ENCODE results near the gene GAREM1.

The GAREM1 gene

DNA sequence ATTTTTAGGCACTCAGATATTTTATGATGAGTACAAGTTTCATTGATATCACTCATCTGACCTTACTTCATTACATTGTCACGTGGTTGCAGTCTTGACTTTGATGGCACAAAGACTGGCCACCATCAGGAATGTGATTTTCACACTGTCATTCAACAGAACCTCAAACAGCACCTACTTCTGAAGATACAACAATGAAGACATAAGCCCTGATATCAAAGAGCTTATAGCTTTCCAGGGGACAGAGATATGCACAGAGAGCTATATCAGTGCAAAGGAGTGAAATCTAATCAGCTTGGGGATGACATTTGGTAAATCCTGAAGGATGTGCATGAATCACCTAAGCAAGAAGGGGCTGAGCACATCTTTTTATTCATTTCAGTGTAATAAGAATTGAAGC lies 208.6 kb downstream of the GAREM1 start:
- no peak overlapping the region for H3K4me3 ChIP-seq (ENCODE audit: control insufficient read depth, low read depth, low read length)
- TF ChIP-seq, protein P1, sequence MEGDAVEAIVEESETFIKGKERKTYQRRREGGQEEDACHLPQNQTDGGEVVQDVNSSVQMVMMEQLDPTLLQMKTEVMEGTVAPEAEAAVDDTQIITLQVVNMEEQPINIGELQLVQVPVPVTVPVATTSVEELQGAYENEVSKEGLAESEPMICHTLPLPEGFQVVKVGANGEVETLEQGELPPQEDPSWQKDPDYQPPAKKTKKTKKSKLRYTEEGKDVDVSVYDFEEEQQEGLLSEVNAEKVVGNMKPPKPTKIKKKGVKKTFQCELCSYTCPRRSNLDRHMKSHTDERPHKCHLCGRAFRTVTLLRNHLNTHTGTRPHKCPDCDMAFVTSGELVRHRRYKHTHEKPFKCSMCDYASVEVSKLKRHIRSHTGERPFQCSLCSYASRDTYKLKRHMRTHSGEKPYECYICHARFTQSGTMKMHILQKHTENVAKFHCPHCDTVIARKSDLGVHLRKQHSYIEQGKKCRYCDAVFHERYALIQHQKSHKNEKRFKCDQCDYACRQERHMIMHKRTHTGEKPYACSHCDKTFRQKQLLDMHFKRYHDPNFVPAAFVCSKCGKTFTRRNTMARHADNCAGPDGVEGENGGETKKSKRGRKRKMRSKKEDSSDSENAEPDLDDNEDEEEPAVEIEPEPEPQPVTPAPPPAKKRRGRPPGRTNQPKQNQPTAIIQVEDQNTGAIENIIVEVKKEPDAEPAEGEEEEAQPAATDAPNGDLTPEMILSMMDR (conservative IDR thresholded peaks at IDR 0.05; ENCODE audit: control insufficient read depth, insufficient read depth, low read depth, low read length), result no peak
- no peak for DNase-seq (ENCODE audit: low read depth)

GRCh38 chr18:32261003-32261402 lies 209.7 kb downstream of the GAREM1 start:
- TF ChIP-seq, protein P1 (conservative IDR thresholded peaks at IDR 0.05; ENCODE audit: control insufficient read depth, insufficient read depth, low read depth, low read length), result peak; percentile 25
- no peak for DNase-seq (ENCODE audit: low read depth)
- H3K4me3 ChIP-seq (ENCODE audit: control insufficient read depth, low read depth, low read length), result no peak overlapping the region

DNA sequence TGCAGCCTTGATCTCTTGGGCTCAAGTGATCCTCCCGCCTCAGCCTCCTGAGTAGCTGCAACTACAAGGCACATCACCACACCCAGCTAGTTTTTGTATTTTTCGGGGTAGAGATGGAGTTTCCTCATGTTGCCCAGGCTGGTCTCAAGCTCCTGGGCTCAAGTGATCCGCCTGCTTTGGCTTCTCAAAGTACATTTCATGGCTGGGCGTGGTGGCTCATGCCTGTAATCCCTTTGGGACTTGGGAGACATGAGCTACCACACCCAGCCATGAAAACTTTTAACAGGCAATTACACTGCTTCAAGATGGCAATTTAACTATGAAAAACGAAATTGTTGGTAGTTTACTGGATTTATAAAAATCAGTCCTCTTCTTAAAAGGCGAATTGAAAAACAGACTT lies 211.1 kb downstream of the GAREM1 start:
- TF ChIP-seq, protein P1 (conservative IDR thresholded peaks at IDR 0.05; ENCODE audit: control insufficient read depth, insufficient read depth, low read depth, low read length), result no peak
- no peak for DNase-seq (ENCODE audit: low read depth)
- no peak overlapping the region for H3K4me3 ChIP-seq (ENCODE audit: control insufficient read depth, low read depth, low read length)

GRCh38 chr18:32258558-32259204 lies 212.0 kb downstream of the GAREM1 start:
- no peak overlapping the region for H3K4me3 ChIP-seq (ENCODE audit: control insufficient read depth, low read depth, low read length)
- TF ChIP-seq, protein P1 (conservative IDR thresholded peaks at IDR 0.05; ENCODE audit: control insufficient read depth, insufficient read depth, low read depth, low read length), result no peak
- DNase-seq (ENCODE audit: low read depth), result no peak

DNA sequence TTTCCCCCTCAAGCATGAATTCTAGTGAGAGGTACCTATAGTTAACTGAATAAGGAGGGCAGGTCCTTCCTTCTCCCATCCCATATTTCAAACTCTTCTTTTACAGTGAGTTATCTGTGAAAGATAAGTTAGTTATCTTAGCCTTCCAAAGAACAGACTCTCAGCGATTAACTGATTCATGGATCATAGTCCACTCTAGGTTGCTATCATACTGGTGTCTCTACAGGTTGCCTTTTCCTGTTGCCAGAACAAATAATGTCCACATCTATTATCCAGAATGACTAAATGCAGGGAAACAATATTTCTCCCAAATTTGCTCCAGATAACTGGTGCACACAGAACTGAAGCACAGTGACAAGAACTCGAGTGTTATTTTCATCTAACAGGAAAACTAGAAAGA lies 212.5 kb downstream of the GAREM1 start:
- H3K4me3 ChIP-seq (ENCODE audit: control insufficient read depth, low read depth, low read length), result no peak overlapping the region
- DNase-seq (ENCODE audit: low read depth), result no peak
- TF ChIP-seq, protein P1 (conservative IDR thresholded peaks at IDR 0.05; ENCODE audit: control insufficient read depth, insufficient read depth, low read depth, low read length), result no peak

DNA sequence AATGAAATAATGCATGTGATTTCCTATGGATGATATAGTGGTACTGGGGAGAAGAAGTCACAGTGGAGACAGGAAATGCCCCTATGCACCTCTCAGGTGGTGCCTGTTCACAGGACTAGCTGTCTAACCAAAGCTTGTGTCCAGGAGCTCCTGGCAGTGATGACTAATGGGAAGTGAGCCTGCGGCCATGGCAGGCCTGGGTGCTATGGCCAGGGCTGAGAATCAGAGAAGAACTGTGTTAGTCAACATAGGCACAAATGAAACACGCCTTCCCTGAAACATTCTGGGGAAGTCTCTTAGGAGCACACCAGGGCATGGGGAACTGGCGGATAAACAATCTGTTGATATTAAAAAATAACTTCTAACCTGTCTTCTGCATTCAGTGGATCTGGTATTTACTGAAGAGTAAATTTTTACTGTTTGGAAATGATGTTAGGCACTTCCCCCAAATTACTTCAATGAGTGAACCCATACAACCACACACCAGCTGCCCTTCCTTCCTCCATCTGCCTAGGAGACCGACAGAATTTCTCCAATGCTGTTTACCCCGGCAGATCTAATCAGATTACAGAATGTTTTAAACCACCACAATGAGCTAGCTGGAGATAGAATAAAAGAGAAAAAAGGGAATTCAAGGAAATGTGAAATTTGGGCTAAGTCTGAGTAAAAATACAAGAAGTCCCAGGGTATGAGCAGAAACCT lies 213.4 kb downstream of the GAREM1 start:
- no peak for DNase-seq (ENCODE audit: low read depth)
- H3K4me3 ChIP-seq (ENCODE audit: control insufficient read depth, low read depth, low read length), result no peak overlapping the region
- TF ChIP-seq, protein P1 (conservative IDR thresholded peaks at IDR 0.05; ENCODE audit: control insufficient read depth, insufficient read depth, low read depth, low read length), result no peak

Measured in fibroblast of mammary gland (primary cell).